Measurements from ENCODE around the gene ZNF316.
"Not testable (repeated sequence)": the region's sequence is repeated elsewhere in the genome, so short reads cannot be mapped to it uniquely, and the experiment has no call there.

Gene ZNF316

DNA sequence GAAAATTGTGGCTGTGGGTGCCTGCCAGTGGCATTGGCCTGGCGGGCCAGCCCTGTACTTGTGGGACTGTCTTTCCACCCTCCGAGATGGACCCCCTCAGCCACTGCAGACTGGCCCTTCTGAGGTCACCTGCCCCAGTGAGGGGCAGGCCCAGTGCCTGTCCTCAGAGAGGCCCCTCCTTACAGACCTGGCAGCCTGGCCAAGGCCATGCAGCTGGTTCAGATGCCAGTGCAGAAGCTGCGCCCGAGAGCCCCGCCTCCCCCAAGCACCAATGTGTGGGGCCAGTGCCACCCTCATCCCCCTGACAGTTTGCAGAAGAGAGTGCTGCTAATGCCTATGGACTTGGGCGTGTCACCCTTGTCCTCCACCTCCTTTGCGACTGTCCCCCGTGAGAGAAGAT is 10.0 kb downstream of the ZNF316 start:
- no peak for DNase-seq (ENCODE audit: low read depth in 3 of 3)

- no peak for DNase-seq (ENCODE audit: low read depth in 3 of 3)
Observed at GRCh38 chr7:6647541-6647940, 10.4 kb downstream of the ZNF316 start.

GRCh38 chr7:6648066-6648814 is 11.1 kb downstream of the ZNF316 start:
- no peak for DNase-seq (ENCODE audit: low read depth in 3 of 3)

DNA sequence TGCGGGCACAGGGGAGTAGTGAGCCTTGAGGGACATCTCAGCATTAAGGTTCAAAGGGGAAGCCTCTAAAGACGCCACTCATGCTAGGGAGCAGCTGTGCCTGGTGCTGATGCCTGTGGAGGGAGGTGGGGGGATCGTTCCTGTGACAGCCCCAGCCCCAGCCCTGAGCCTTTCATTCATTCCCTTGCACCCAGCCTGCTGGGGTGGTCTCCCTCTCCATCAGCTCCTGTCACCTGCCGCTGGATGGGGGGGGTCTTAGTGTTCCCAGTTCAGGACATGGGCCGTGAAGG is 11.6 kb downstream of the ZNF316 start:
- DNase-seq (ENCODE audit: low read depth in 3 of 3) = no peak

GRCh38 chr7:6649241-6649961 is 12.3 kb downstream of the ZNF316 start:
- DNase-seq (ENCODE audit: low read depth in 3 of 3) = no peak

DNA sequence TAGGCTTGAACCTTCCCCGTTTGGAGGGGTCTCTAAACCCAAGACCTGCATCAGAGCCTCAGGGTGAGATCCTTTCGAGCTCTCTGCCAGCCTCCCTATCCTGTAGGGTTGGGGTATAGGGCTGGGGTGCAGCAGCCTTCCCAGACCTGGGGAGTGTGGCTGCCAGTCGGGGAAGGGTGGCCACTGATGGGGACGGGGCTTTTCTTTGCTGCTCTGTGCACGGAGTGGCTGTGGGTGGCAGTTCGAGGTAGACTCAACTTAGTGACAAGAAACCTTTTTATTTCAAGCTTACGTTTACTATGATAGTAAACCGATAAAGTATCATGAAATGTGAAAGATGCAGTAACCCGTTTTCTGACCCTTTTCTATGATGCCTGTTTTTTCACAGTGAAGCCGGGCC is 13.0 kb downstream of the ZNF316 start:
- DNase-seq (ENCODE audit: low read depth in 3 of 3) = no peak

GRCh38 chr7:6650521-6651011 is 13.4 kb downstream of the ZNF316 start:
- no peak for DNase-seq (ENCODE audit: low read depth in 3 of 3)

DNA sequence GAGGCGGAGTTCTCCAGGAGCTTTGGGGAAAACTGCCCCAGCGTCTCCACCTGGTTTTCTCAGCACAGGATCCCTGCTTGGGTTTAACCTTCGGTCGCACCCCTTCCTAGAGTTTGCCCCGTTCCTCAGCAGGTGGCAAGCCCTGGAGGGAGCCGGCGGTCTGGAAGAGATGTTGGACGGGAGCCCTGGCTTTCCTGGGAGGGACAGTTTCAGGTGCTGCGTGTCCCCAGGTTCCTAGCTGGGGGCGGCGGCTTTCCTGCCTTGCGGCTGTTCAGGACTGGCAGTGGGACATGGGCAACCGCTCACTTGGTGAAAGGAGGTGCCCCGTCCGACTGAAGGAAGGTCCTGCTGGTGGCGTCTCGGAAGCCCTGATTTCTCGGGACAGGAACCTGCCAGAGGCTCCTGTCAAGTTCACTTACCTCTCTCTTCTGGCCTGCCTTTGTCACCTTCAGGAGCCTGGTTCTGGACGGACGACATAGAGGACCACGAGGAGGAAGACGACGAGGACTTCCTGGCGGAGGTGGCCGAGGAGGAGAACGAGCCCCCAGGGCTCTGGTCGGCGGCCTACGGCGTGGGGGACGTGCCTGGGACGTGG is 14.8 kb downstream of the ZNF316 start:
- DNase-seq (ENCODE audit: low read depth in 3 of 3) = no peak

- DNase-seq (ENCODE audit: low read depth in 3 of 3) = no peak
Observed at GRCh38 chr7:6652446-6653011, 15.4 kb downstream of the ZNF316 start.

DNA sequence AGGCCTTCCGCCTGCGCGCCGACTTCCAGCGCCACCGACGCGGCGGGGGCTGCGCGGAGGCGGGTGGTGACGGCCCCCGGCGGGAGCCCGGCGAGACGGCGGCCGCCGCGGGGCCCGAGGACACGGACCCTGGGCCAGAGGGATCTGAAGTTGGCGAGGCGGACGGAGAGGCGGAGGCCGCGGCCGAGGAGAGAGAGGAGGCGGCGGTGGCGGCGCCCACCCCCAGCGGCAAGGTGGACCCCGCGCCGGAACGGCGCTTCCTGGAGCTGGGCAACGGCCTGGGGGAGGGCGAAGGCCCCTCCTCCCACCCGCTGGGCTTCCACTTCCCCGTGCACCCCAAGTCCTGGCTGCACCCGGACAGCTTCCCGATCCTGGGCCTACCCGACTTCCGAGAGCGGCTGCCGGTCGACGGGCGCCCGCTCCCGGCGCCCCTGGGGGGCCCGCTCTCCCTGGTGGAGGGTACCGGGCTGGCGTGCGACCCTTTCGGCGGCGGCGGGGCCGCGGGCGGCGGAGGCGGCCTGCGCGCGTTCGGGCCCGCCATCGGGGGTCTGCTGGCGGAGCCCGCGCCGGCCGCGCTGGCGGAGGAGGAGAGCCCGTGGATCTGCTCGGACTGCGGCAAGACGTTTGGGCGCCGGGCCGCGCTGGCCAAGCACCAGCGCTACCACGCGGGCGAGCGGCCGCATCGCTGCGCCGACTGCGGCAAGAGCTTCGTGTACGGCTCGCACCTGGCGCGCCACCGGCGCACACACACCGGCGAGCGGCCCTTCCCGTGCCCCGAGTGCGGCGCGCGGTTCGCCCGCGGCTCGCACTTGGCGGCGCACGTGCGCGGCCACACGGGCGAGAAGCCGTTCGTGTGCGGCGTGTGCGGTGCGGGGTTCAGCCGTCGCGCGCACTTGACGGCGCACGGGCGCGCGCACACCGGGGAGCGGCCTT is 16.2 kb downstream of the ZNF316 start:
- DNase-seq (ENCODE audit: low read depth in 3 of 3) = no peak

GRCh38 chr7:6654113-6654841 is 17.2 kb downstream of the ZNF316 start:
- no peak for DNase-seq (ENCODE audit: low read depth in 3 of 3)

DNA sequence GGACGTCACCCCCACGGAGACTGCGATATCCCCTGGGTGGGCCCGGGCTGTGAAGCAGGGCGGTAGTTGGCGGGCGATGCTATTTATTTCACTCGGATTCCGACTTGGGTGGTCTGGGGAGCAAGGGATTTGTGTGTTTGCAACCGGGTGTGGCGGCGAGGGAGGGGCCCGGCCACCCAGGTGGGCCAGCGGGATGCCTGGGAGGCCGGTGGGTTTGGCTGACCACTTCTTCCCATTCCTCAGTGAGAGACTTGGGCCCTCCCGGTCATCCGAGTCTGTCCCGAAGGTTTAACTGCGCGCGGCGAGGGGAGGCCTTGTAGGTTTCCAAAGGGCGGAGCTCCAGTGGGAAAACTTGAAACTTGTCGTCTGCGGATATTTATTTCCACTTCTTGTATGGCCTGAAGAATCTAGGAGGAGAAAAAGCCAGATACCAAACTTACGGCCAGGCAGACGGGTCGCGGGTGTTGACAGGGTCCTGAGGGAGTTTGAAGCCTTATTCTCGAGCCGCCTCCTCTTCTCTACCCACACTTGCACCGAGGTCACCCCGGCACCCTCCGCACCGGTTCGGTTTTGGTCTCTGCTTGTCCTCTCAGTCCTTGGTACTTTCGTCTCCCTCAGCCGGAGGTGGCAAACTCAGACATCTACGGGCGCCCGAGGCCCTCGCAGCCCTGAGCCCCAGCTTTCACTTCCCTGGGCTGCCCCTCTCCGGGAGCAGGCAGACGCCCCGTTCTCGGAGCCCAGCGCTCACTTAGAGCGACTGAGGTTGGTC is 17.9 kb downstream of the ZNF316 start:
- no peak for DNase-seq (ENCODE audit: low read depth in 3 of 3)

DNA sequence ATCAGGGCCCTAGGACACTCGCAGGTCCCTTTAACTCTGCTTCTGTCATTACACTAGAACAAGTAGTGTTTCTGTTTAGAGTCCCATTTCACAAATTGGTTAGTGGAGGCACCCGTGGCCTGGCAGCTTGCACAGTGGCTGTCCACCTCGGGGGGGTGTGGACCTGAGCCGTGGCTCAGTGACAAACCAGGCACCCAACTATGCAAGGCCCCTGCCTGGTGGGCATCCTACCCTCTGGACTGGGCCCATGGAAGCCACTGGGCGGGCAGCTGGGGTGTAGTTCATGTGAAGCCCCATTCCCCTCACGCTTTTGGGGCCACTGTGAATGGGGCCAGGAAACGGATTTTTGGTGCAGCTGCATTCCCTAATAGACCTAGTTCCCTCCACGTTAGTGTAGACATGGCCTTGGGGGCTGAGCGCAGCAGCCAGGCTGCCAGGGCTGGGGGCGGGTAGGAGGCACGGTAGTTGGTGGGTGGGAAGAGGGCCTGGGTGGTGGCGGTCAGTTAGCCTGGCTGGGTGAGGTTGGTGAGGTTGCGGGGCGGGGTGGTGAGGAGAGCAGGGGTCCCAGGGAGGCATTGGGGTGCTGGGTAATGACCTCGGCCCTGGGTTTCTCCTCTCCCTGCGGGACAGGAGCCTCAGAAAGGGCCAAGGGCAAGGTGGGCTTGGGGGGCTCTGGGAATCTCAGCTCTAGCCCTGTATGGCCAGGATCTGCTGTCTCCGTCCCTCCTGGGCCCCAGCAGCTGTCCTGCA is 18.7 kb downstream of the ZNF316 start:
- DNase-seq (ENCODE audit: low read depth in 3 of 3) = no peak

GRCh38 chr7:6656413-6656812 is 19.3 kb downstream of the ZNF316 start:
- DNase-seq (ENCODE audit: low read depth in 3 of 3) = no peak

DNA sequence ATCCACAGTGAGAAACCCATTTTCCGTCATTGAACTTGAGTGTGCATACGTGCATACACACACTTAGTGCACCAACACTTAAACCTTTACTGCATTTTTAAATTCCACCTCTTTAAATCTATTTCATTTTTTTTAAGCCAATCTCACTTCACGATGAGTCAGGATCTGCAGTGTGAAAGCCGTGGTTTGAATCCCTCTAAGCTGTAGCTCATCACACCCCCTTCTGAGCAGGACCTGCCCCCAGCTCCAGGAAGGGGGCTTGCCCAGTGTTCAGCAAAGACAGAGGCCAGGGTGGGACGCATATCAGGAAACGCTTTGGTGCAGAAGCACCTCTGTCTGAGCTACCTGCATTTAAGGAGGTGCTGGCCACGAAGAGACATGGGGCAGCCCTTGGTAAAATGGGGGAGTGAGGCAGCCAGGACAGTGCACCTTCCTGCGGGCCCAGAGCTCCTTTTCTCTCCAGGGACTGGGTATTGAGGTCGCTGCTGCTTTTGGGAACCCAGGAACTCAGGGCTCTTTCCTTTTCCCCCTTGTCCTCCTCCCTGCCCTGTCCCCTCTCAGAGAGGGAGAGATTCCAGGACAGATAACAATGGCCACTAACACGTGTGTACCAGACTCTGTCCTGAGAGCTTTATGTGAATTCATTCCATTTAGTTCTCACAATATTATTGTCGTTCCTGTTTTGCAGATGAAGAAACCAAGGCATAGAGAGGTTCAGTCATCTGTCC is 21.7 kb downstream of the ZNF316 start:
- DNase-seq (ENCODE audit: low read depth in 3 of 3) = no peak

GRCh38 chr7:6670851-6671250 is 33.7 kb downstream of the ZNF316 start:
- DNase-seq (ENCODE audit: low read depth in 3 of 3) = not testable (repeated sequence)

DNA sequence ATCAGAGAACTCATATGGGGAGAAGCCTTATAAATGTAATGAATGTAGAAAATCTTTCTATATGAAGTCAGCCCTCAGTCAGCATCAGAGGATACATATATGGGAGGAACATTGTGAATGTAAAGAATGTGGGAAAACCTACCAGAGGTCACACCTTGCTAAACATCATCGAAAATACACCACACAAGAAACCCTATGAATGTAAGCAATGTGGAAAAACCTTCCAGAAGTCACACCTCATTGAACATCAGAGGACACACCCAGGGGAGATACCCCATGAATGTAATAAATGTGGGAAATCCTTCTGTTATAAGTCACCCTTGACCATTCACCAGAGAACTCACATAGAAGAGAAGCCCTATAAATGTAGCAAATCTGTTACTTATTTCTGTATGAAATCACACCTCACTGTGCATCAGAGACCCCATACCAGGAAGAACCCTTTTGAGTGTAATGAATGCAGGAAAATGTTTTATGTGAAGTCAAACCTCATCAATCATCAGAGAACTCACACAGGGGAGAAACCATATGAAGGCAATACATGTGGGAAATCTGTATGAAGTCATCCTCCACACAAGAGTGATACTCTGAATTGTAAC is 38.8 kb downstream of the ZNF316 start:
- no peak for DNase-seq (ENCODE audit: low read depth in 3 of 3)

- DNase-seq (ENCODE audit: low read depth in 3 of 3) = no peak
Observed at GRCh38 chr7:6680146-6680545, 43.0 kb downstream of the ZNF316 start.

All from stimulated activated CD4-positive, alpha-beta T cell treated with anti-CD3 and anti-CD28 coated beads, TNF-alpha, amount 100 ng/mL, for 4 hours (primary cell).